Right cardiac atrium (tissue), 5 donors: ENCODE measurements around the gene CYP2A6. TPM values are rescaled to one million over a fixed set of nuclear protein-coding genes. Genes with fewer than 3 reads are reported as not detected.
"Not testable (repeated sequence)": the region's sequence is repeated elsewhere in the genome, so short reads cannot be mapped to it uniquely, and the experiment has no call there.

Experiments
- ATAC-seq, 2 donors: fragments of 200-7000 bp; cut with Tn5 transposase; one replicate each; pipeline versions ENCODE4 v1.8.0 to v1.9.1; 2020; ENCODE audit warnings: moderate library complexity in 2 of 2, mild to moderate bottlenecking in 1 of 2
- DNase-seq, 3 donors: peaks; one replicate each; pipeline ENCODE4 v3.0.0-alpha.2; 2020
- H3K27ac ChIP-seq: one replicate; pipeline ENCODE4 v1.5.1; 2013; ENCODE audit warnings: mild to moderate bottlenecking, low read length, control low read depth, moderate library complexity
- H3K27me3 ChIP-seq: one replicate; pipeline ENCODE4 v1.6.1; 2013; ENCODE audit not compliant: control insufficient read depth, insufficient read depth
- H3K4me1 ChIP-seq: one replicate; pipeline ENCODE4 v1.6.1; 2013; ENCODE audit warnings: low read length; ENCODE audit not compliant: control insufficient read depth, insufficient read depth
- H3K4me3 ChIP-seq: one replicate; pipeline ENCODE4 v1.5.1; 2013; ENCODE audit warnings: low read length, control low read depth
- H3K9me3 ChIP-seq: one replicate; pipeline ENCODE4 v1.6.1; 2013; ENCODE audit warnings: low read length; ENCODE audit not compliant: control insufficient read depth
- WGBS: extraction: QIAGEN DNeasy Blood & Tissue Kit; methylation state at CpG from one replicate; pipeline ENCODE4 v1.1.7; 2013; 5-methylcytosine and 5-hydroxymethylcytosine counted together
- intact Hi-C, 4 donors: fragments of 100-400 bp; cut with DNase I; formaldehyde crosslinking; loops; one replicate each; pipeline versions ENCODE4 v1.11.0 to v1.14.0; 2022 to 2023
- polyA plus RNA-seq: library from polyadenylated mRNA; stranded (reverse); fragments of 200-250 nt; gene quantifications from one replicate; pipeline ENCODE4 v1.2.3, GENCODE V29; 2013
- total RNA-seq, 4 donors: library from RNA; stranded (reverse); fragmentation: NEBNext Ultra II Directional; extraction: Animal tissue kit (Norgen Biotek cat#: 25700); gene quantifications; one replicate each; pipeline ENCODE4 v1.2.1, GENCODE V29; 2021
- donor health status: healthy with polysubstance abuse.
- donor health status: DM: no; HTN: yes; CAD: no.
- donor health status: DM: no; HTN: no; CAD: no.
- donor health status: DM: no; HTN: yes; CAD: no; lungs with severe emphysema.
- donor health status: DM: yes; HTN: yes; CAD: no.

Gene CYP2A6
- total and polyA plus RNA-seq, 5 donors = not detected

GRCh38 chr19:40842997-40843652 lies 7.1 kb downstream of the CYP2A6 start:
- H3K27me3 ChIP-seq, DNase-seq, H3K27ac ChIP-seq, H3K9me3 ChIP-seq, H3K4me1 ChIP-seq, intact Hi-C loops, H3K4me3 ChIP-seq: not testable (repeated sequence)
- WGBS = 33% methylated on average over 10 of the region's 12 CpGs
- ATAC-seq = peak in 1 of 2 donors; percentile 41

GRCh38 chr19:40842012-40842411 lies 8.2 kb downstream of the CYP2A6 start:
- H3K27me3 ChIP-seq, ATAC-seq, H3K27ac ChIP-seq, DNase-seq, intact Hi-C loops, H3K9me3 ChIP-seq, H3K4me3 ChIP-seq, H3K4me1 ChIP-seq: not testable (repeated sequence)
- WGBS = 91% methylated on average over 3 of the region's 3 CpGs

GRCh38 chr19:40838477-40838876 lies 11.8 kb downstream of the CYP2A6 start:
- H3K4me1 ChIP-seq, H3K4me3 ChIP-seq, ATAC-seq, H3K9me3 ChIP-seq, H3K27ac ChIP-seq, intact Hi-C loops, H3K27me3 ChIP-seq, DNase-seq: not testable (repeated sequence)
- WGBS = 74% methylated on average over 1 of the region's 1 CpG

GRCh38 chr19:40836754-40837429 lies 13.4 kb downstream of the CYP2A6 start:
- Histone ChIP-seq H3K9me3 (no peaks in the 10 kb centered on the region), H3K4me3 (no peak overlapping the region), H3K27me3 (no peaks in the 10 kb centered on the region), H3K27ac (no peak overlapping the region), H3K4me1 (no peaks in the 10 kb centered on the region)
- intact Hi-C loops = no loop called here
- DNase-seq (no peak), ATAC-seq (no peak)
- WGBS = 83% methylated on average over 6 of the region's 6 CpGs

- H3K4me3 ChIP-seq, H3K27ac ChIP-seq, intact Hi-C loops, ATAC-seq, H3K4me1 ChIP-seq, DNase-seq, H3K27me3 ChIP-seq, H3K9me3 ChIP-seq: not testable (repeated sequence)
- WGBS = 47% methylated on average over 7 of the region's 7 CpGs
Measured at GRCh38 chr19:40833728-40834533, 16.3 kb downstream of the CYP2A6 start.

- H3K27ac ChIP-seq, H3K27me3 ChIP-seq, H3K4me3 ChIP-seq, H3K9me3 ChIP-seq, H3K4me1 ChIP-seq, intact Hi-C loops, DNase-seq, ATAC-seq: not testable (repeated sequence)
- 73% methylated on average over 4 of the region's 4 CpGs for WGBS
Measured at GRCh38 chr19:40832431-40832790, 17.8 kb downstream of the CYP2A6 start.

- no peak overlapping the region for H3K4me3 ChIP-seq
- intact Hi-C loops = no loop called here
- H3K27ac ChIP-seq = no peak overlapping the region
- DNase-seq (no peak), ATAC-seq (peak in 1 of 2 donors; percentile 36)
- no peaks in the 10 kb centered on the region for H3K9me3 ChIP-seq
- H3K4me1 ChIP-seq = no peaks in the 10 kb centered on the region
- H3K27me3 ChIP-seq = no peaks in the 10 kb centered on the region
- 84% methylated on average over 7 of the region's 7 CpGs for WGBS
Measured at GRCh38 chr19:40831502-40832430, 18.5 kb downstream of the CYP2A6 start.

- H3K27ac ChIP-seq, H3K4me3 ChIP-seq, intact Hi-C loops, DNase-seq, H3K4me1 ChIP-seq, H3K9me3 ChIP-seq, H3K27me3 ChIP-seq, ATAC-seq: not testable (repeated sequence)
- 97% methylated on average over 16 of the region's 16 CpGs for WGBS
Measured at GRCh38 chr19:40830741-40831140, 19.5 kb downstream of the CYP2A6 start.

- no peak for DNase-seq
- Histone ChIP-seq H3K4me1 (no peaks in the 10 kb centered on the region), H3K27me3 (no peaks in the 10 kb centered on the region), H3K9me3 (no peaks in the 10 kb centered on the region), H3K4me3 (no peak overlapping the region), H3K27ac (no peak overlapping the region)
- intact Hi-C loops = no loop called here
- no peak for ATAC-seq
Measured at GRCh38 chr19:40829205-40829604, 21.0 kb downstream of the CYP2A6 start.

GRCh38 chr19:40827386-40828247 lies 22.6 kb downstream of the CYP2A6 start:
- Histone ChIP-seq H3K27ac (no peak overlapping the region), H3K9me3 (no peaks in the 10 kb centered on the region), H3K4me1 (no peaks in the 10 kb centered on the region), H3K4me3 (no peak overlapping the region), H3K27me3 (no peaks in the 10 kb centered on the region)
- 95% methylated on average over 22 of the region's 22 CpGs for WGBS
- ATAC-seq (no peak), DNase-seq (no peak)
- intact Hi-C loops = no loop called here
